Eye (tissue), 1 donor: ENCODE results near the gene KCNJ13.

Experiments used
- DNase-seq: peaks from one replicate; pipeline ENCODE4 v3.0.0-alpha.2; 2015

KCNJ13 gene

DNA sequence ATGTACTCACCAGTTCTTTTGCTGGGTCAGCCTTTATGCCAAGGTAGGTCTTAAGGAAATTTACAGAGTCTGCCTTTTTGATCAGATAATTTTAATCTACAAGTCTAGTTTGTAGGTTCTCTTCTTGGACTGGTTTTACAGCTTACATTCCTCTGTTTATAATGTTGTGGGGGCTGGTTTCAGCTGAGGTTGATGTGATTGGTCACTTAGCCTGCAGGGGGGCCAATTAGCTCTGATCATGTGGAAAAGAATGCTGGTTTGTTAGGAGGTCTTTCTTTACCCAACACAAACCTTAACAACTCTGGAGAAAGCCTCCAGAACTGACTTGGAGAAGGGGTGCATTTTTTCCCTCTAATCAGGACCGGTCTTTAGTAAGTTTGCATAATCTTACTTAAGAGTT lies at the start of gene KCNJ13:
TSS of gene KCNJ13 (minus strand) at position 131 of the 400 bp plus-strand sequence. CDS start 5,203 bp downstream, outside the sequence.
- DNase-seq = peak; percentile 85

DNA sequence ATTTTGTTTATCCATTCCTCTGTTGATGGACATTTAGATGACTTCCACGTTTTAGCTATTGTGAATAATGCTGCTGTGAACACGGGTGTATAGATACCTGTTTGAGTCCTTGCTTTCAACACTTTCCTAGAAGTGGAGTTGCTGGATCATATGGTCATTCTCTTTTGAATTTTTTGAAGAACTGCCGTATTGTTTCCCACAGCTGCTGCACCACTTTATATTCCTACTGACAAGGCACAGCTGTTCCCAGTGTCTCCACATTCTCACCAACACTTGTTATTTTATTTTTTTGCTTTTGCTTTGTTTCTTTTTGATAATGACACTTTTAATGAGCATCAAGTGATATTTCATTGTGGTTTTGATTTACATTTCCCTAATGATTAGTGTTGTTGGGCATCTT lies 41.4 kb upstream of the KCNJ13 start:
- DNase-seq = no peak

DNA sequence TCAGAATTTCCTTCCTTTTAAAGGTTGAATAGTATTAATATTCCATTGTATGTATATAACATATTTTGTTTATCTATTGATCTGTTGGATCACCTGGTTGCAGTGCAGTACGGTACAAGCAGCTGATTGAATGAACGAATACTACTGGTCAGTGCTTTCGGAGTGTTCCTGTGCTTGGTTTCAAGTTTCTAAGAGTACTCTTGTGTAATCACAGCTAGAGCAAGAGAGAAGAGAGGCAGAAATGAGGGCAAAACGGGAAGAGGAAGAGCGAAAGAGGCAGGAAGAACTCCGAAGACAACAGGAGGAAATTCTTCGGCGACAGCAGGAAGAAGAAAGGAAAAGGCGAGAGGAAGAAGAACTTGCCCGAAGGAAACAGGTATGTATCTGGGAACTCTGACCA lies 40.3 kb upstream of the KCNJ13 start:
- no peak for DNase-seq

DNA sequence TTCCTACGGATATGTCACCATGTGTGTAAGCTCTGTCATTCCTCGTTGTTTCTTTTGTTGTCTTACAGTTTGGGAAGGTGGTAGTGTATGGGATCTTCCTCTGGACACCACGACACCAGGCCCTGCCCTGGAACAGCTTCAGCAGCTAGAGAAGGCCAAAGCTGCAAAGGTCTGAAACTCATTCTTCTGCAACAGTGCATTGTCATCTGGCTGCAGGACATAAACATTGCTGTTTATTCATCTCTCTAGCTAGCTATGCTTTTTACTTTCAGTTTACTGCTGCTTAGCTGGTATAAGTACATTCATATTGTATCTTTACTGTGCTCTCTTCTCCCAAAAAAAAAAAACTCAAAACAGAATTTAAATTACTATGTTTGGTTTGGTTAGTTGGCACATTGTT lies 39.2 kb upstream of the KCNJ13 start:
- DNase-seq = no peak

DNA sequence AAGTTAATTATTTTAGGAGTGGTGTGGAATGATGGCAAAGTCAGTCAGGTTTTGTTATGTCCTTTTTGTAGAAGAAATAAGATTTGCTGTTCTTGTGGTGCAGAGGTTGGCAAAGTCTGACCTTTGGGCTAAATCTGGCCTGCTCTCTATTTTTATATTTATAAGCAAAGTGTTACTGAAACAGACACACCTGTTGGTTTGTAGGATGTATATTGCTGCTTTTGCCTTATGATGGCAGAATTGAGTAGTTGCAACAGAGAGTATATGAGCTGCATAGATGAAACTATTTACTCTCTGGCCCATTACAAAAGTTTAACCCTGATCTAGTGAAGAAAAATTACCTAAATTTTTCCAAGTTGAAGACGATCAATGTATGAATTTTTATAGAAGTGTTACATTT lies 34.1 kb upstream of the KCNJ13 start:
- no peak for DNase-seq

DNA sequence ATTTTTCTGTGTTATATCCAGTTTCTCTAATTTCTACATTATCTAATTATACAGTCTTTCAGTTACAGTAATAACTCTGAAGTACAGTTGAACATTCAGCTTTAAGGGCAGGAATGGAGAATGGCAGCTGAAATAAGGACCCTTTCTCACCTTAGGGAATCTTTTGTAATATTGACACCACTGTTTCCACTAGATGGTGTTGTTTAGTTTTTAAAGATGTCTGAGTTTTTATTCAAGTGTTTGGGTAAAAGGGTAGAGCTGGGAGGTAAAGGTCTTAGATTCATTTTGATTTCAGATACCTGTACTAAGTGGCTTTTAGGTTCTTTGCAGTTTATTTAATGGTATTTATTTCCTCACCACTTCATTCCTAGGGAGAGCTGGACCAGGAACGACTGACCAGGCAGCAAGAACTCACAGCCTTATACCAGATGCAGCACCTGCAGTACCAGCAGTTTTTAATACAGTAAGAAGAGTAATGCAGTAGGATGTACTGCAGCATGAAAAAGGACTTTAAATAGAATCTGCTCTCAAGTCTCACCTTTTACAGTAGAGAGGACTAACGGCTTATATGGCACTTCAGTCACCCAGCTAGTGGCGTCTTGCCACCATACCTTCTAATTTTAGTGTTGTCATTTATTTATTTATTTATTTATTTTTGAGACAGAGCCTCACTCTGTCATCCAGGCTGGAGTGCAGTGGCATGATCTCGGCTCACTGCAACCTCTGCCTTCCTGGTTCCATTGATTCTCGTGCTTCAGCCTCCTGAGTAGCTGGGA lies 33.2 kb upstream of the KCNJ13 start:
- no peak for DNase-seq

DNA sequence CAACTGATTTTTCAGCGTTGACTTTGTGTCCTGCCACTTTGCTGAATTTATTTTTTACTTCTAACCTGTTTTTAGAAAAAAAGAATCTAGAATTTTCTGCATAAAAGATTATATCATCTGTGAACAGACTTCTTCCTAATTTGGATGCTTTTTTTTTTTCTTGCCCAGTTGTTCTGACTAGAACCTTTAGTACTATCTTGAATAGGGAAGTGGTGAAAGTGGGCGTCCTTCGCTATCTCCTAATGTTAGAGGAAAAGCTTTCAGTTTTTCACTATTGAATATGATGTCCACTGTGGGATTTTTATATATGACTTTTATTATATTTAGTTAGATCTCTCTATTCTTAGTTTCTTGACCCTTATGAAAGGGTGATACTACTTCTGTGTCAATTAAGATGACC lies 25.7 kb upstream of the KCNJ13 start:
- no peak for DNase-seq

DNA sequence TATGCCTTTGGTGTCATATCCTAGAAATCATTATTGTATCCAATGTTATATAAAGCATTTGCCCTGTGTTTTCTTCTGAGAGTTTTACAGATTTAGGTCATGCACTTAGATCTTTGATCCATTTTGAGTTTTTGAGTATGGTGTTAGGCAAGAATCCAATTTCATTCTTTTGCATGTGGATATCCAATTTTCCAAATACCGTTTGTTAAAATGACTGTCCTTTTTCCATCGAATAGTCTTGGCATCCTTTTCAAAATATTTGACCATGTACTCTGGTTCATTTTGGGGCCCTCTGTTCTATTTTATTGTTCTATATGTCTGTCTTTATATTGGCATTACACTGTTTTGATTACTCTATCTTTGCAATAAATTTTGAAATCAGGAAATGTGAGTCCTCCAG lies 23.8 kb upstream of the KCNJ13 start:
- DNase-seq = no peak

DNA sequence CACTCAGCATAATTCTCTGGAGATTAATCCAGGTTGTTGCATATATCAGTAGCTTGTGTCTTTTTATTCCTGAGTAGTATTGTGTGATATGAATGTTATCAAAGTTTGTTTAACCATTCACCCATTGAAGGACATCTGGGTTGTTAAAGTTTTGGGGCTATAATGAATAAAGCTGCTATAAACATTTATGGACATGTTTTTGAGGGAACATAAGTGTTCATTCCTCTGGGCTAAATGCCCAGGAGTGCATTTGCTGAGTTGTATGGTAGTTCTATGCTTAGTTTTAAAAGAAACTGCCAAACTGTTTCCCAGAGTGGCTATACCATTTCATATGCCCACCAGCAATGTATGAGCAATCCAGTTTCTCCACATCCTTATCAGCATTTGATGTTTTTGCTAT lies 21.8 kb upstream of the KCNJ13 start:
- no peak for DNase-seq

DNA sequence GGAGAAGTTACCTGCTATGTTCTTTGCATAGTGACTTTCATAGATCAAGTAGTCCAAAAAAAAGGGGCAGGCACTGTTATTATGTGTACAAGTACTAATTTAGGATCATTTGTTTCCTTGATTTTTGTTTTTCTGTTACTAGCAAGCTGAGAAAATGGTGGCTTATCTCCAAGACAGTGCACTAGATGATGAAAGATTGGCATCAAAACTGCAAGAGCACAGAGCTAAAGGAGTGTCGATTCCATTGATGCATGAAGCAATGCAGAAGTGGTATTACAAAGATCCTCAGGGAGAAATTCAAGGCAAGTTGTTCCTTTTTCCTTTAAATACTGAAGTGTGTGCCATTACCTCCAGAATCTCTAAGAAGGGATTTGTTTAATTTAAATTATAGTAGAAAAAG lies 19.6 kb upstream of the KCNJ13 start:
- DNase-seq = no peak

DNA sequence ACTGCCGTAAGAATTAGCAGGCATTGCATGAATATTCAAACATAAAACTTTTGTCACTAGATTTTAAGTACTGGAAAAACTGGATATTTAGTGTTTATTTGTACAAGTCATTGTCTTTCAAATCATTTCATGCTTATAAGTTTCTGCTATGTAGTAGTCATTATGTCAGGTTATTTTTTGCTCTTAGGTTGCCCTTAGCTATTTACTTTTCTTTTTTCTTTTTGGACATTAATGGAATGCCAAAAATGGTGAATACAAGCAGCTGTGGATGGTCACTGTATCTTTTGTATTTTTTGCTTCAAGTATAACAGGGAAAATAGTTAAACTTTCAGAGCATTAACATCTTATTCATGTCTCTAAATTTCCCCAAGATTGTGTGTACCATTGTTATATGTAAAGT lies 18.6 kb upstream of the KCNJ13 start:
- no peak for DNase-seq

DNA sequence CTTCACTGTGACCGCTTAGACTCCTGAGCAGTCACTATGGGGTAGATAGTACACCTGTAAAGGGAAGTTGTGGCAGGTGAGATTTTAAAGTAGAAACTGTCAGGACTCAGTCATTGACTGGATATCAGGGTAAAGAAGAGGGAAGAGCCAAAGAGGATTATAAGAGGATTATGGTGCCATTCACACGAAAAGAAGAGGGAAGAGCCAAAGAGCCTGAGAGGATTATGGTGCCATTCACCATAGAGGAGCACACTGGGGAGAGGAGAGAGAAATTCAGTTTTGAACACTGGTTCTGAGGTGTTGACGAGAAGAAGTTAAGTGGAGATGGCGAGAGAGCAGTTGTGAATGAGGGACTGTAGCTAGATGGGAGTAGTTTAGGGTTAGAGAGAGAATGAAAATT lies 16.9 kb upstream of the KCNJ13 start:
- no peak for DNase-seq

DNA sequence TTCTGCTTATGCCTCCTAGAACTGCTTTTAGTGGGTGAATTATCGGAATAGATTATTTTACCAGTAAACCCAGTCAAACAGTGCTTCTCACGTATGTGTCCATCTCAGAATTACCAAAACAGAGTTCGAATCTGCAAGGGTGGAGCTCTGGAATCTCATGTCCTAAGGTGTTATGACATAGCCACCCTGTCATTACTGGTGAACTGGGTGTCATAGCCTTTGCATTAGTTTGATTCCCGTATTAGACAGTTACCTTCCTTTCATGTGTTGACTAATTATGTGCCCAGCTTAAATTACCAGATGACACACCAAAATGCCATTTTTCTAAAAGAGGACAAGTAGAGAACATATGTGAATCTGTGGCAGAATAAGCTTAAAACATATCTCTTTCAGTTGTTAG lies 15.2 kb upstream of the KCNJ13 start:
- no peak for DNase-seq

DNA sequence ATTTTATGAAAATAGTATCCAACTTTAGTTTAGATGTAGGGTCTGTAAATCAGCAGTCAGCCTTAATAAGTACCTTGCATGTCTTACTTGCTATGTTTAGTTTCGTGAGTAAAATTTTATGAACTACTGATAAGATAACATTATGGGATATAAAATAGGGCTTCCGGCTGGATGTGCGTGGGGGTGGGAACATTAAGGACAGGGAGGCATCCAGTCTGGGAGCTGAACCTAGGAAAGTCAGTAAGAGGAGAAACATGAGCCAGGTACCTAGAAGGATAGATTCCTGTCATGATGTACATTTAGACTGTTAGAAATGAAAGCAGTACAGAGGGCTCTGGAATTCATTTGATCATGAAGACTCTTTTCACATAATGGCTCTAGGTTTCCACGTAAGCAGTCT lies 12.7 kb upstream of the KCNJ13 start:
- no peak for DNase-seq

DNA sequence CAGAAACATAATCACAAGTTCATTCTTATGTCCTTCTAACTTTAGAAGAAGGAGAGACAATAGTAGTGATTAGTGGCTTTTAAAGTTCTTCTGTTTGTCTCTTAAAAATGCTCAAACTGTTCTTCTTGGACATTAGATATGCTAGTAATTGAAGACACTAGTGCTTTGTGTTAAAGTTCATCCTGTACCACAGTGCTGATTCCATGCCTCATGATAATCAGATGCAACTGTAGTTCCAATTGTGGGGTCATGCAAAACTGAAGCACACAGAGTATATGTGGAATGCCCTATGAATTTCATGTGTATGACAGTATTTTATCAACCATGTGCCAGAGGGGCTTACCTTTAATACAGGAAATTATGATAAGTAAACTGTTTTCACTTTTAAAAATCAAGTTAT lies 11.4 kb upstream of the KCNJ13 start:
- no peak for DNase-seq

DNA sequence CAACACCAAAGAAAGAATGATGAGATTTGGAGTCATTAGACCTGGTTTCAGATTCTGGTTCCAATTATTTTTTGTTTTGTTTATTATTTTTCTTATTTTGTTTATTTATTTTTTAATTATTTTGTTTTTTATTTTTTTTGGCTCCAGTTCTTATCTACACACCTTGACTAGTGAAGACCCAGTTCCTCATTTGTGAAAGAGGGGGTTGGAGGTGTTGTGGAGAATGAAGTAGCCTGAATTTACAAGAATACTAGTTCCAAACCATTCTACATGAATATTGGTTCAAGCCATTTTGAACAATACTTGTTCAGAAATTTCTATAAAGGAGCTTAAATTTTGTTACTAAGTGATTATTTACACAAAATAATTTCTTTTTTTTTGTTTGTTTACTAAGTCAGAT lies 6.9 kb upstream of the KCNJ13 start:
- no peak for DNase-seq

DNA sequence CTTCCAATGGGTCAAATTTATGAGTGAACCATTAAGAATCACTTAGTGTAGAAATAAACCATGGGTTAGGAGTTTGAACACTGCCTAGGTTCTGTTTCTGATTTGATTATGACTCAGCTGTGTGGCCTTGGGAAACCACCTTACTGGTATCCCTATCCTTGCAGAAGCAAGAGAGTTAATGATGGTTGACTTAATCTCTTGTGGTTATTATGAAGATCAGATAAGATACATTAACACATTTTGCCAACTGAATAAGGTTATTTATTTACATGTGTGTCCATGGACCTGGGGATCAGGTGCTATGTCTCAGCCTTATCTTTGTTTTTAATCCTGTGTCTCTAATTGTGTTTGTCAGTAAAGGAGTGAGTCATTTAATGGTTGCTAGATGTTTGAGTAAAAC lies 5.4 kb upstream of the KCNJ13 start:
- no peak for DNase-seq

DNA sequence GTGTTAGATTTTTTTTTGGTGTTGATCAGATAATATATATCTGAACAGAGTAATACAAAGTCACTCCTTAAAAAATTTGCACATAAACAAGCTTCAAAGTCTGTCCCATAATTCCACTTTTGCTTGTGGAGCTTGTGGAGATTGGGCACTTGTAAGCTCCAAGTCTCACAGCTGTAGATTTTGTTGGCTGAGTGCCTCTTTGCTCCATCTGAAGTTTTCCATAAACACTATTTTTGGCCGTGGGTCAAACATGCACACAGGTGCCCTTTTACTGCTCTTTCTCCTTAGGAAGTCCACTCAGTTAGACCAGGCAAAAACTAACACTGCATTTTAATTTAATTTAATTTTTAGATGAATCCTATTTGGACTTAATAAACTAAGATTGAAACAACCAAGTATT lies 3.6 kb upstream of the KCNJ13 start:
- DNase-seq = no peak

DNA sequence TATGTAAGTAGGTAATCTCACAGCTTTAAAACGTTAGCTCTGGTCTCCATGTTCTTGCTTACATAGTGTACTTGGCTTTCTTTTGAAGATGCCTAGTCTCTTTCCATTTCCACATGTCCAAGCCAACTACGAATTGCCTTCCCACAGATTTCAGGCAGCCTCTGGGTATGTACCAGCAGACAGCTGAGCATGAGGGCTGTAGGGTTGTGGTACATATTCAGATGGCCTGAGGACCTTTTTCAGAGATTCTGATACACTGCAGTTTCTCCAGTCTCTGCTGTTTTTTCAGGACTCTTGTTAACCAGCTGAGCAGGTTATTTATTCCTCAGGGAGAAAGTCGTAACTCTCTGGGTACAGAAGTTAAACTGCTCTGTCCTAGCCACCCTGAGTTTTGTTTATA lies 3.1 kb upstream of the KCNJ13 start:
- no peak for DNase-seq

DNA sequence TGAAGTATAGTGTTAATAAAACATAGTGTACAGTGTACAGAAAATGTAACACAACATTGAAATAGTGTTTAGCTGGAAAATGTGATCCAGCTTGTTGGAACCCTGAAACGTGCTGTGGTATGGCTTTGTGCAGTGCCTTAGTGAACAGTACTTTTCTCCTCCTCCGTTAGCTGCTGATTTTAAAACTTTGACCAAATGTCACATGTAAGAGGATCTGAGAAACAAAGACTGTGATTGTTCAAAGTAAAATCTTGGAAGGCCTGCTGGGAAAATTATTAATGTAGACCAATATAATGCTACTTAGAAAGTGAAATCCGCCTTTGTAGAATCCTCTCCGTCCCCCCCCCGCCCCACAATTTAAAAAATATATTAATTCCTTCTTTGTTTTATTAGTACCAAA lies 911 bp upstream of the KCNJ13 start:
- peak; percentile 31 for DNase-seq

DNA sequence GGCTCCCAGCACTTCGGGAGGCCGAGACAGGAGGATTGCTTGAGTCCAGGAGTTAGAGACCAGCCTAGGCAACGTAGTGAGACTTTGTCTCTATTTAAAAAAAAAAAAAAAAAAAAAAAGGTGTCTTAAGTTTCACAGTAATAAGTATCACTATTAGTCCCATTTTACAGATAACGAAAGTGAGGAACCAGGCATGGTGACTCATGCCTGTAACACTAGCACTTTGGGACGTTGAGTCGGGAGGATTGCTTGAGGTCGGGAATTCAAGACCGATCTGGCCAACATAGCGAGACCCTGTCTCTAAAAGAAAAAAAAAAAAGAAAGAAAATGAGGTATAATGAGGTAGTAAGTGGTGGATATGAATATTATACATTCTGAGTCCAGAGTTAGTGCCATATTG lies 2.5 kb downstream of the KCNJ13 start:
- no peak for DNase-seq

DNA sequence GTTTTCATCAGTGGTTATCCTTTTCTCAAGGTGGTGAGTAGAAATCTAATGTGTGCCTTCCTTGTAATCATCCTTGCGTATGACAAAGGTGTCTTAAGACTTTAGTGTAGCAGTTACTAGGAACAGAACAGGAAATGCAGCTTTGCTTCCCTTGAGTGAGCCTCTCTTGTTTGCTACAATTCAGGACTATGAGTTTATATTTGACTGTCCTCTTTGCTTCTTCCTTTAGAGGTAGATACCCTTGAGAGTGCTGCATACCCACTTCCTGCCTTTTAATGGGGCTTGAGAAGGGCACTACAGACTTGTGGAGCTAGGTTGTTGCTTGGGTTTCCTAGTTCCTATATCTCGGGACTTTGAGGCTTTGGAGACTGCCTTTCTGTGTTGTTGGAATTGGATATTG lies 3.8 kb downstream of the KCNJ13 start:
- no peak for DNase-seq

DNA sequence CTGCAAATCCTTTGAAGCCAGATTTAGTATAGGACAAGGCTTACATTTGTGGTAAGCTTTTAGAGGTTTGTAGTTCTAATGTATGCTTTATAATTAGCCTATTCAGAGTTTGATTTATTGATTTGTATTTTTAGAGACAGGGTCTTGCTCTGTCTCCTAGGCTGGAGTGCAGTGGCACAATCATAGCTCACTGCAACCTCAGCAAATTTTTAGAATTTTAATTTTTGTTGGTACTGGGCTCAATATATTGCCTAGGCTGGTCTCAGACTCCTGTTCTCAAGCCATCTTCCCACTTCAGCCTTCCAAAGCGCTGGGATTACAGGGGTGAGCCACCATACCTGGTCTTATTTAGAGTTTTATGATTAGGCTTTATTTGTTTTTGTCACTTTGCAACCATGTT lies 4.5 kb downstream of the KCNJ13 start:
- DNase-seq = no peak

DNA sequence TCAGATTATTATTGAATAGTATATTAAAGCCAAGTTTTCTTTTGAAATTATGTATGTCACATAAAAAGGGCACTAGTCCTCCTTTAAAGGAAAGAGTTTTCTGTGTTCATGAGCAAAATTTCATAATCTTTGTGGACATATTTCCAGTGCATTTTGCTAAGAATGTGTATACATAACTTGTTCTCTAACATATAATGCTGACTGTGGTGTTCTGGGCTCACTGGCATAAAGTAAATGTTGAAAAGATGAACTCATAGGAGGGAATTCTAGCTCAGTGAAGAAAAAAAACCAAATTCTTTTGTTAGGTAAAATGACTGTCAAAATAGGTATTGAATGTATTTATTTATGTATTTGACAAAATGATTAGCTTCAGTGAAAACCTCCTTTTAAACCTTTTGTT lies 6.2 kb downstream of the KCNJ13 start:
- no peak for DNase-seq

DNA sequence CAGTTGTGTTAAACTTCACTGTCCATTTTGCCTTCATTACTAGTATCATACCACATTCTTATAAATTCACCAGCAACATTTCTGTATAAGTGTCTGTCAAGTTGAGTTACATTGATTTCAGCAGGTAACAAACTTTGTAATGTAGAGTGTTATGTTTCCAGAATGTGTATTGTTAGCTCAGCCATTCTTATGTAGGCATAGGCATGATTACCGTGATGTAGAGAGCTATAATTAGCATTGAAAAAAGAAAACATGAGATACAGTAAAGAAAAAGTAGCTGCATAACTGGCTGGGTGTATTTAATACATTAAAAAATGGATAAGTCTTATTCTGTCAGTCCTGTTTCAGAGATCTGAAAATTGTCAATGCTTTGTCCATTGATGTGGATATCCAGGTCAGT lies 8.5 kb downstream of the KCNJ13 start:
- DNase-seq = no peak
